ENCODE measurements around the gene MACROD1. TPM values are rescaled to one million over a fixed set of nuclear protein-coding genes. Genes with fewer than 3 reads are reported as not detected.

Gene MACROD1
- 90.0 TPM for polyA plus RNA-seq (2012; ENCODE audit: insufficient read depth, insufficient read length)

GRCh38 chr11:64165842-64166635 lies at the start of gene MACROD1:
TSS of gene MACROD1 (minus strand) at chr11:64166113. CDS start at chr11:64165994, 119 bp downstream.
- H3K4me3 ChIP-seq (ENCODE audit: low read length): peak within 1 kb of the TSS; percentile 80
- peak; percentile 74 for DNase-seq (ENCODE audit: low read depth, low spot score)

GRCh38 chr11:64211181-64211872 lies 45.4 kb upstream of the MACROD1 start:
- H3K4me3 ChIP-seq (ENCODE audit: low read length): no peak overlapping the region
- no peak for DNase-seq (ENCODE audit: low read depth, low spot score)

GRCh38 chr11:64210301-64211020 lies 44.5 kb upstream of the MACROD1 start:
- H3K4me3 ChIP-seq (ENCODE audit: low read length): no peak overlapping the region
- DNase-seq (ENCODE audit: low read depth, low spot score): no peak

- no peak for DNase-seq (ENCODE audit: low read depth, low spot score)
- H3K4me3 ChIP-seq (ENCODE audit: low read length): no peak overlapping the region
Observed at GRCh38 chr11:64209563-64209843, 43.6 kb upstream of the MACROD1 start.

GRCh38 chr11:64208796-64209562 lies 43.1 kb upstream of the MACROD1 start:
- no peak for DNase-seq (ENCODE audit: low read depth, low spot score)
- H3K4me3 ChIP-seq (ENCODE audit: low read length): no peak overlapping the region

- H3K4me3 ChIP-seq (ENCODE audit: low read length): peak overlapping the region; percentile 96
- DNase-seq (ENCODE audit: low read depth, low spot score): no peak
Observed at GRCh38 chr11:64208086-64208795, 42.3 kb upstream of the MACROD1 start.

GRCh38 chr11:64207256-64208085 lies 41.6 kb upstream of the MACROD1 start:
- peak overlapping the region; percentile 96 for H3K4me3 ChIP-seq (ENCODE audit: low read length)
- peak; percentile 84 for DNase-seq (ENCODE audit: low read depth, low spot score)

- DNase-seq (ENCODE audit: low read depth, low spot score): peak; percentile 91
- H3K4me3 ChIP-seq (ENCODE audit: low read length): peak within 1 kb of the TSS; percentile 96
Observed at GRCh38 chr11:64206457-64207255, 40.7 kb upstream of the MACROD1 start, which contains the start of gene FERMT3. TSS of gene FERMT3 (plus strand) at chr11:64206721. CDS start at chr11:64207365, 644 bp downstream.

- DNase-seq (ENCODE audit: low read depth, low spot score): peak; percentile 88
- no peak overlapping the region for H3K4me3 ChIP-seq (ENCODE audit: low read length)
Observed at GRCh38 chr11:64204464-64204989, 38.6 kb upstream of the MACROD1 start.

- no peak overlapping the region for H3K4me3 ChIP-seq (ENCODE audit: low read length)
- no peak for DNase-seq (ENCODE audit: low read depth, low spot score)
Observed at GRCh38 chr11:64204080-64204440, 38.1 kb upstream of the MACROD1 start.

GRCh38 chr11:64203421-64204079 lies 37.6 kb upstream of the MACROD1 start:
- H3K4me3 ChIP-seq (ENCODE audit: low read length): no peak overlapping the region
- DNase-seq (ENCODE audit: low read depth, low spot score): no peak

GRCh38 chr11:64202992-64203391 lies 37.1 kb upstream of the MACROD1 start:
- no peak overlapping the region for H3K4me3 ChIP-seq (ENCODE audit: low read length)
- DNase-seq (ENCODE audit: low read depth, low spot score): no peak

- no peak overlapping the region for H3K4me3 ChIP-seq (ENCODE audit: low read length)
- no peak for DNase-seq (ENCODE audit: low read depth, low spot score)
Observed at GRCh38 chr11:64201543-64201942, 35.6 kb upstream of the MACROD1 start.

GRCh38 chr11:64198511-64198910 lies 32.6 kb upstream of the MACROD1 start:
- no peak overlapping the region for H3K4me3 ChIP-seq (ENCODE audit: low read length)
- no peak for DNase-seq (ENCODE audit: low read depth, low spot score)

GRCh38 chr11:64196626-64197025 lies 30.7 kb upstream of the MACROD1 start:
- H3K4me3 ChIP-seq (ENCODE audit: low read length): no peak overlapping the region
- no peak for DNase-seq (ENCODE audit: low read depth, low spot score)

GRCh38 chr11:64192434-64192833 lies 26.5 kb upstream of the MACROD1 start:
- DNase-seq (ENCODE audit: low read depth, low spot score): no peak
- no peak overlapping the region for H3K4me3 ChIP-seq (ENCODE audit: low read length)
